Lung (tissue), 12 donors: Measurements from ENCODE around the gene PLVAP. TPM values are rescaled to one million over a fixed set of nuclear protein-coding genes. Genes with fewer than 3 reads are reported as not detected.

Experiments
- ATAC-seq: fragments of 200-7000 bp; cut with Tn5 transposase; one replicate; pipeline ENCODE4 v1.9.1; 2020; ENCODE audit warnings: moderate number of reproducible peaks; ENCODE audit not compliant: insufficient read depth, low FRiP score
- DNase-seq, 3 donors: peaks; one replicate each; pipeline ENCODE4 v3.0.0-alpha.2; 2013 to 2017
- H3K27ac ChIP-seq, 2 donors: one replicate each; pipeline ENCODE4 v1.5.1; 2013; ENCODE audit warnings: mild to moderate bottlenecking in 2 of 2, moderate library complexity in 2 of 2, control low read depth in 1 of 2, inconsistent platforms in 1 of 2, low read depth in 1 of 2, low read length in 1 of 2
- H3K27me3 ChIP-seq, 3 donors: one replicate each; pipeline ENCODE4 v1.5.1; 2013; ENCODE audit warnings: low read length in 2 of 3; ENCODE audit not compliant: control insufficient read depth in 3 of 3, insufficient read depth in 3 of 3
- H3K36me3 ChIP-seq, 4 donors: one replicate each; pipeline ENCODE4 v1.5.1; 2013; ENCODE audit warnings: low read length in 4 of 4, mild to moderate bottlenecking in 1 of 4, moderate library complexity in 1 of 4; ENCODE audit not compliant: control insufficient read depth in 4 of 4, insufficient read depth in 4 of 4
- H3K4me1 ChIP-seq, 5 donors: one replicate each; pipeline ENCODE4 v1.5.1; 2013; ENCODE audit warnings: low read length in 5 of 5, mild to moderate bottlenecking in 2 of 5, moderate library complexity in 1 of 5; ENCODE audit not compliant: control insufficient read depth in 5 of 5, insufficient read depth in 5 of 5
- H3K4me3 ChIP-seq: one replicate; pipeline ENCODE4 v1.5.1; 2013; ENCODE audit warnings: mild to moderate bottlenecking, control low read depth, moderate library complexity
- H3K9ac ChIP-seq, 2 donors: one replicate each; pipeline ENCODE4 v1.5.1; 2013; ENCODE audit warnings: low read length in 2 of 2, control low read depth in 1 of 2; ENCODE audit not compliant: insufficient read depth in 1 of 2
- H3K9me3 ChIP-seq, 4 donors: one replicate each; pipeline ENCODE4 v1.5.1; 2013; ENCODE audit warnings: low read length in 3 of 4, mild to moderate bottlenecking in 1 of 4, moderate library complexity in 1 of 4; ENCODE audit not compliant: control insufficient read depth in 4 of 4, insufficient read depth in 3 of 4
- CTCF ChIP-seq: IDR thresholded peaks from 2 replicates; pipeline ENCODE4 v1.5.1; 2012; ENCODE audit warnings: mild to moderate bottlenecking; ENCODE audit errors: control extremely low read depth, extremely low read depth
- WGBS, 2 donors: extraction: QIAGEN DNeasy Blood & Tissue Kit; methylation state at CpG; one replicate each; pipeline ENCODE4 v1.1.7; 2013; 5-methylcytosine and 5-hydroxymethylcytosine counted together
- polyA plus RNA-seq, 2 donors: library from polyadenylated mRNA; stranded (reverse); fragments of 200-250 nt; gene quantifications; one replicate each; pipeline ENCODE4 v1.2.1, GENCODE V29; 2013
- total RNA-seq, 2 donors: library from RNA; depleted of rRNA in 1 of 2; stranded (reverse); fragments of >200 nt in 1 of 2; gene quantifications; one replicate each; pipeline ENCODE4 v1.2.1, GENCODE V29; 2014 to 2021
- donor health status: control.
- donor health status: control.
- donor health status: Bipolar disorder and iron deficiency.
- donor health status: healthy.
- donor health status: DM: yes; HTN: yes; CAD: no.

Gene PLVAP
- total and polyA plus RNA-seq, 4 donors: 6.4 to 55.0 (median 25.8) TPM

GRCh38 chr19:17414097-17414496 is 37.0 kb upstream of the PLVAP start:
- no peak for ATAC-seq
- peaks cover 0 to 2% (median 0%) of the 10 kb centered on the region in 4 donors for H3K36me3 ChIP-seq

GRCh38 chr19:17411801-17412200 is 34.7 kb upstream of the PLVAP start:
- Histone ChIP-seq H3K9ac (no peak overlapping the region), H3K4me3 (no peak overlapping the region), H3K27me3 (no peaks in the 10 kb centered on the region), H3K27ac (peak overlapping the region in 1 of 2 donors; percentile 44), H3K9me3 (no peaks in the 10 kb centered on the region), H3K36me3 (peaks cover 0 to 2% (median 0%) of the 10 kb centered on the region in 4 donors), H3K4me1 (peaks cover under 1 to 10% (median 3%) of the 10 kb centered on the region in 5 donors)
- ATAC-seq (no peak), DNase-seq (no peak)
- no peak for TF ChIP-seq CTCF
- WGBS, 2 donors: 77 to 79% methylated on average over 11 of the region's 11 CpGs

More at GRCh38 chr19:17414097-17414496, 37.0 kb upstream of the PLVAP start:
- Histone ChIP-seq H3K27me3 (no peaks in the 10 kb centered on the region), H3K4me1 (peaks cover 2 to 14% (median 4%) of the 10 kb centered on the region in 5 donors), H3K9me3 (no peaks in the 10 kb centered on the region), H3K4me3 (no peak overlapping the region), H3K27ac (no peak overlapping the region), H3K9ac (no peak overlapping the region)
- DNase-seq: no peak
- WGBS, 2 donors: 89 to 94% methylated on average over 8 of the region's 8 CpGs
- TF ChIP-seq CTCF: no peak

GRCh38 chr19:17409990-17410389 is 32.8 kb upstream of the PLVAP start:
- H3K9ac ChIP-seq: no peak overlapping the region
- 89% methylated on average over 9 of the region's 9 CpGs for WGBS, 2 donors
- no peak overlapping the region for H3K4me3 ChIP-seq
- H3K9me3 ChIP-seq: no peaks in the 10 kb centered on the region
- H3K27ac ChIP-seq: no peak overlapping the region
- no peaks in the 10 kb centered on the region for H3K27me3 ChIP-seq
- ATAC-seq: no peak
- no peak for TF ChIP-seq CTCF
- H3K4me1 ChIP-seq: peaks cover 0 to 11% (median 2%) of the 10 kb centered on the region in 5 donors
- H3K36me3 ChIP-seq: peaks cover 0 to 2% (median 0%) of the 10 kb centered on the region in 4 donors
- DNase-seq: no peak

GRCh38 chr19:17406887-17407196 is 29.7 kb upstream of the PLVAP start:
- 17 to 35% methylated on average over 2 of the region's 2 CpGs for WGBS, 2 donors
- Histone ChIP-seq H3K27me3 (no peaks in the 10 kb centered on the region), H3K9me3 (no peaks in the 10 kb centered on the region), H3K4me3 (no peak overlapping the region), H3K9ac (no peak overlapping the region), H3K4me1 (peaks cover 0 to 7% (median 2%) of the 10 kb centered on the region in 5 donors), H3K36me3 (peaks cover 0 to 2% (median 0%) of the 10 kb centered on the region in 4 donors), H3K27ac (peak overlapping the region; percentile 5 to 40)
- no peak for DNase-seq
- no peak for TF ChIP-seq CTCF
- no peak for ATAC-seq
